Tibial nerve (tissue), 3 donors: ENCODE measurements around the gene RGS9.

ENCODE experiments used
- CTCF ChIP-seq, 5 experiments: fragments of 200-600 bp in 3 of 5; fragments of 450-650 bp in 2 of 5; sonication (generic) in 3 of 5; IDR thresholded peaks; one replicate each; pipeline ENCODE4 v1.5.1; 2016 to 2019; ENCODE audit warnings: antibody characterized with exemption in 5 of 5, mild to moderate bottlenecking in 3 of 5, moderate library complexity in 2 of 5
- POLR2A ChIP-seq, 2 donors: fragments of 450-650 bp; IDR thresholded peaks; one replicate each; pipeline ENCODE4 v1.6.1; 2017; ENCODE audit warnings: antibody characterized with exemption in 2 of 2, mild to moderate bottlenecking in 2 of 2, moderate library complexity in 2 of 2

GRCh38 chr17:65268832-65269231 is 131.7 kb downstream of the RGS9 start:
- no peak for TF ChIP-seq CTCF (IDR thresholded peaks at IDR 0.05)
- TF ChIP-seq POLR2A (IDR thresholded peaks at IDR 0.05): no peak
